Head of caudate nucleus (tissue), 42 donors: ENCODE measurements around the gene TMEM52.

Experiments used
- DNase-seq, 42 donors: peaks; one replicate each; pipeline versions ENCODE4 v3.0.0 to v3.0.0-alpha.2; 2020 to 2021; ENCODE audit warnings: mixed read lengths in 7 of 42
- intact Hi-C: fragments of 100-400 bp; cut with DNase I; formaldehyde crosslinking; loops from one replicate; pipeline ENCODE4 v1.15.0; 2022

The TMEM52 gene

GRCh38 chr1:1929639-1930545 lies 10.8 kb upstream of the TMEM52 start:
- DNase-seq: no peak
- intact Hi-C loops: no loop called here

- DNase-seq: no peak
- intact Hi-C loops: no loop called here
These were observed 10.1 kb upstream of the TMEM52 start for GRCh38 chr1:1929102-1929638.

GRCh38 chr1:1928231-1929101 lies 9.4 kb upstream of the TMEM52 start:
- intact Hi-C loops: no loop called here
- DNase-seq: no peak

GRCh38 chr1:1927751-1928150 lies 8.7 kb upstream of the TMEM52 start:
- DNase-seq: no peak
- intact Hi-C loops: no loop called here

- no peak for DNase-seq
- intact Hi-C loops: no loop called here
These were observed 8.0 kb upstream of the TMEM52 start for GRCh38 chr1:1926886-1927660.

- DNase-seq: no peak
- intact Hi-C loops: no loop called here
These were observed 7.3 kb upstream of the TMEM52 start for GRCh38 chr1:1926346-1926811.

- intact Hi-C loops: no loop called here
- no peak for DNase-seq
These were observed 6.6 kb upstream of the TMEM52 start for GRCh38 chr1:1925437-1926345.

GRCh38 chr1:1924849-1925248 lies 5.8 kb upstream of the TMEM52 start:
- intact Hi-C loops: no loop called here
- DNase-seq: no peak

GRCh38 chr1:1924386-1924785 lies 5.3 kb upstream of the TMEM52 start:
- intact Hi-C loops: no loop called here
- DNase-seq: no peak

GRCh38 chr1:1922956-1923833 lies 4.1 kb upstream of the TMEM52 start:
- intact Hi-C loops: no loop called here
- DNase-seq: no peak

GRCh38 chr1:1922702-1922955 lies 3.5 kb upstream of the TMEM52 start:
- intact Hi-C loops: no loop called here
- no peak for DNase-seq

- intact Hi-C loops: no loop called here
- no peak for DNase-seq
These were observed 3.0 kb upstream of the TMEM52 start for GRCh38 chr1:1921901-1922701.

GRCh38 chr1:1921459-1921862 lies 2.4 kb upstream of the TMEM52 start:
- DNase-seq: no peak
- intact Hi-C loops: no loop called here

GRCh38 chr1:1920608-1921458 lies 1.8 kb upstream of the TMEM52 start:
- no peak for DNase-seq
- intact Hi-C loops: no loop called here

- intact Hi-C loops: no loop called here
- DNase-seq: no peak
These were observed 1.1 kb upstream of the TMEM52 start for GRCh38 chr1:1920057-1920607.
